Neutrophil (primary cell): ENCODE data around the gene MAP1B.

Source experiments
- H3K27ac ChIP-seq: fragments of 200-600 bp; sonication (generic); 2 replicates; pipeline ENCODE4 v1.5.1; 2016; ENCODE audit warnings: mild to moderate bottlenecking, moderate library complexity
- H3K27me3 ChIP-seq: fragments of 200-600 bp; sonication (generic); 2 replicates; pipeline ENCODE4 v1.6.0; 2016; ENCODE audit warnings: mild to moderate bottlenecking
- H3K36me3 ChIP-seq: fragments of 200-600 bp; sonication (generic); 2 replicates; pipeline ENCODE4 v1.5.1; 2017
- H3K4me1 ChIP-seq, 2 experiments: fragments of 200-600 bp in 1 of 2; sonication (generic) in 1 of 2; 1 replicate in 1 of 2; 2 replicates in 1 of 2; pipeline versions ENCODE4 v1.5.1 to v1.6.1; 2013 to 2016; ENCODE audit warnings: low read depth in 1 of 2, low read length in 1 of 2, mild to moderate bottlenecking in 1 of 2, moderate library complexity in 1 of 2; ENCODE audit not compliant: control insufficient read depth in 1 of 2, insufficient read depth in 1 of 2
- H3K4me3 ChIP-seq, 2 experiments: fragments of 200-600 bp in 1 of 2; sonication (generic) in 1 of 2; 1 replicate in 1 of 2; 2 replicates in 1 of 2; pipeline ENCODE4 v1.5.1; 2013 to 2016; ENCODE audit warnings: low read depth in 1 of 2, low read length in 1 of 2, mild to moderate bottlenecking in 1 of 2, moderate library complexity in 1 of 2
- H3K9me3 ChIP-seq: fragments of 200-600 bp; sonication (generic); 2 replicates; pipeline ENCODE4 v1.5.1; 2016
- CTCF ChIP-seq: fragments of 200-600 bp; sonication (generic); IDR thresholded peaks from 2 replicates; pipeline ENCODE4 v1.5.1; 2016; ENCODE audit warnings: antibody characterized with exemption

MAP1B gene

GRCh38 chr5:72133212-72133990 is 26.1 kb downstream of the MAP1B start:
- H3K4me3 ChIP-seq, result no peak overlapping the region
- H3K4me1 ChIP-seq, result no peaks in the 10 kb centered on the region
- no peaks in the 10 kb centered on the region for H3K9me3 ChIP-seq
- no peak for TF ChIP-seq CTCF
- H3K36me3 ChIP-seq, result no peaks in the 10 kb centered on the region
- no peak overlapping the region for H3K27ac ChIP-seq
- H3K27me3 ChIP-seq, result peaks cover 98% of the 10 kb centered on the region

- no peaks in the 10 kb centered on the region for H3K36me3 ChIP-seq
- no peaks in the 10 kb centered on the region for H3K9me3 ChIP-seq
- H3K4me1 ChIP-seq, result no peaks in the 10 kb centered on the region
- no peak overlapping the region for H3K27ac ChIP-seq
- TF ChIP-seq CTCF, result no peak
- H3K4me3 ChIP-seq, result no peak overlapping the region
- H3K27me3 ChIP-seq, result peaks cover 98% of the 10 kb centered on the region
Measured at GRCh38 chr5:72134226-72134899, 27.1 kb downstream of the MAP1B start.

- Histone ChIP-seq H3K9me3 (no peaks in the 10 kb centered on the region), H3K27ac (no peak overlapping the region), H3K4me1 (no peaks in the 10 kb centered on the region), H3K36me3 (no peaks in the 10 kb centered on the region), H3K27me3 (peaks cover 92% of the 10 kb centered on the region), H3K4me3 (no peak overlapping the region)
- TF ChIP-seq CTCF, result no peak
Measured at GRCh38 chr5:72137826-72138409, 30.6 kb downstream of the MAP1B start.

GRCh38 chr5:72138943-72139521 is 31.8 kb downstream of the MAP1B start:
- no peak for TF ChIP-seq CTCF
- peaks cover 92% of the 10 kb centered on the region for H3K27me3 ChIP-seq
- H3K36me3 ChIP-seq, result no peaks in the 10 kb centered on the region
- H3K4me3 ChIP-seq, result no peak overlapping the region
- no peaks in the 10 kb centered on the region for H3K4me1 ChIP-seq
- no peak overlapping the region for H3K27ac ChIP-seq
- H3K9me3 ChIP-seq, result no peaks in the 10 kb centered on the region

GRCh38 chr5:72140711-72141110 is 33.4 kb downstream of the MAP1B start:
- H3K27ac ChIP-seq, result no peak overlapping the region

More at GRCh38 chr5:72140711-72141110, 33.4 kb downstream of the MAP1B start:
- TF ChIP-seq CTCF, result no peak
- H3K4me3 ChIP-seq, result no peak overlapping the region
- H3K4me1 ChIP-seq, result no peaks in the 10 kb centered on the region
- no peaks in the 10 kb centered on the region for H3K36me3 ChIP-seq
- H3K9me3 ChIP-seq, result no peaks in the 10 kb centered on the region
- peaks cover 87% of the 10 kb centered on the region for H3K27me3 ChIP-seq
